Measurements from ENCODE around the gene TNFRSF8. TPM values are rescaled to one million over a fixed set of nuclear protein-coding genes. Genes with fewer than 3 reads are reported as not detected.

Gene TNFRSF8
- total RNA-seq, 1 experiment from 2014 or later = not detected

DNA sequence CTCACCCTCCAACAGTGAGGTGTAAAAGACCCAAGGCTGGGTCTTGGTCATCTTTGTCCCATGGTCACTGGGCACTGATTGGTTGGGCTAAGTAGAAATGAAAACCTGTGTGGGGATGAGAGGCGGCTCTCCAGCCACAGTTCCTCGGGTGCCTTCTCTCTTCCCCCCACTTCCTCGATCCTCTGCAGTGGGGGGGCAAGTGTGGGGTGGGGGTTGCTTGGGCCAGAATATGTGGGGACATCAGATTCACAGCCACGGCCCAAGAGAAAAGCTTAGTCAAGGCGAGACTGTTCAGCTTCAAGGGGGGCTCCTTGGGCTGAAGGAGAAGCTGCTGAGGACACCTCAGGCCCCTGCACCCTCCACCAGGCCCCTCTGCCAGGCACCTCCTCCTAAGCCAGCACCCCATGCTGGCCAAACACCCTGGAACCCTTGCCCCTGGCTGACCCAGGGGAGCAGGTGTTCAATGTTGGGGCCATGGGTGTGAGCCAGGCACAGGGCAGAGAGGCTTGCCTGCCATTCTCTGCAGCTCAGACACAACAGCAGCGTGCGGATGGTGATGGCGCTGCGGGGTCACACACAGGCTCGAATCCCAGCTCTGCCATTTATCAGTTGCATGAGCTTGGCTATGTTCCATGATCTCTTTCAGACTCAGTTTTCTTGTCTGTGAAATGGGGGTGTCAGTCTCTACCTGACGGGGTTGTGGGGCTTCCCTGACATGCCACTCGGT lies 82.7 kb downstream of the TNFRSF8 start:
- H3K9me3 ChIP-seq (ENCODE audit: low read length) = no peaks in the 10 kb centered on the region
- peaks cover 21% of the 10 kb centered on the region for H3K4me1 ChIP-seq (ENCODE audit: insufficient read depth, low read length)
- DNase-seq (no peak), ATAC-seq (no peak)
- ChIA-PET POLR2A (ENCODE audit: unreplicated experiment) (no interaction called here), CTCF (no interaction called here)
- no peak overlapping the region for H3K4me3 ChIP-seq (ENCODE audit: low read length)
- no peaks in the 10 kb centered on the region for H3K27me3 ChIP-seq (ENCODE audit: low read length)
- no peaks in the 10 kb centered on the region for H3K79me2 ChIP-seq (ENCODE audit: low read length)
- no peaks in the 10 kb centered on the region for H4K20me1 ChIP-seq (ENCODE audit: low read length)
- H3K27ac ChIP-seq (ENCODE audit: low read length) = no peak overlapping the region
- H3K36me3 ChIP-seq (ENCODE audit: low read depth, low read length) = no peaks in the 10 kb centered on the region
- no peak overlapping the region for H3K4me2 ChIP-seq (ENCODE audit: low read length)
- no peaks in the 10 kb centered on the region for H3K9me2 ChIP-seq (replicated peaks; ENCODE audit: low read length)
- no peaks in the 10 kb centered on the region for H3F3A ChIP-seq (ENCODE audit: low read length, unreplicated experiment)
- intact Hi-C loops (cut with micrococcal nuclease) = no loop called here
- no TSS peak for BruUV-seq (replicated peaks)
- H2AFZ ChIP-seq (ENCODE audit: low read length) = no peak overlapping the region
- no peak overlapping the region for H3K9ac ChIP-seq (ENCODE audit: low read length)
- no peak for TF ChIP-seq EZH2 (IDR thresholded peaks at IDR 0.05; ENCODE audit: low read length, unreplicated experiment)
- TF ChIP-seq EZH2phosphoT487 (IDR thresholded peaks at IDR 0.05; ENCODE audit: borderline replicate concordance, low read length) = no peak
- TF ChIP-seq, protein P1, sequence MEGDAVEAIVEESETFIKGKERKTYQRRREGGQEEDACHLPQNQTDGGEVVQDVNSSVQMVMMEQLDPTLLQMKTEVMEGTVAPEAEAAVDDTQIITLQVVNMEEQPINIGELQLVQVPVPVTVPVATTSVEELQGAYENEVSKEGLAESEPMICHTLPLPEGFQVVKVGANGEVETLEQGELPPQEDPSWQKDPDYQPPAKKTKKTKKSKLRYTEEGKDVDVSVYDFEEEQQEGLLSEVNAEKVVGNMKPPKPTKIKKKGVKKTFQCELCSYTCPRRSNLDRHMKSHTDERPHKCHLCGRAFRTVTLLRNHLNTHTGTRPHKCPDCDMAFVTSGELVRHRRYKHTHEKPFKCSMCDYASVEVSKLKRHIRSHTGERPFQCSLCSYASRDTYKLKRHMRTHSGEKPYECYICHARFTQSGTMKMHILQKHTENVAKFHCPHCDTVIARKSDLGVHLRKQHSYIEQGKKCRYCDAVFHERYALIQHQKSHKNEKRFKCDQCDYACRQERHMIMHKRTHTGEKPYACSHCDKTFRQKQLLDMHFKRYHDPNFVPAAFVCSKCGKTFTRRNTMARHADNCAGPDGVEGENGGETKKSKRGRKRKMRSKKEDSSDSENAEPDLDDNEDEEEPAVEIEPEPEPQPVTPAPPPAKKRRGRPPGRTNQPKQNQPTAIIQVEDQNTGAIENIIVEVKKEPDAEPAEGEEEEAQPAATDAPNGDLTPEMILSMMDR (conservative IDR thresholded peaks at IDR 0.05; ENCODE audit: low read depth, low read length) = no peak

DNA sequence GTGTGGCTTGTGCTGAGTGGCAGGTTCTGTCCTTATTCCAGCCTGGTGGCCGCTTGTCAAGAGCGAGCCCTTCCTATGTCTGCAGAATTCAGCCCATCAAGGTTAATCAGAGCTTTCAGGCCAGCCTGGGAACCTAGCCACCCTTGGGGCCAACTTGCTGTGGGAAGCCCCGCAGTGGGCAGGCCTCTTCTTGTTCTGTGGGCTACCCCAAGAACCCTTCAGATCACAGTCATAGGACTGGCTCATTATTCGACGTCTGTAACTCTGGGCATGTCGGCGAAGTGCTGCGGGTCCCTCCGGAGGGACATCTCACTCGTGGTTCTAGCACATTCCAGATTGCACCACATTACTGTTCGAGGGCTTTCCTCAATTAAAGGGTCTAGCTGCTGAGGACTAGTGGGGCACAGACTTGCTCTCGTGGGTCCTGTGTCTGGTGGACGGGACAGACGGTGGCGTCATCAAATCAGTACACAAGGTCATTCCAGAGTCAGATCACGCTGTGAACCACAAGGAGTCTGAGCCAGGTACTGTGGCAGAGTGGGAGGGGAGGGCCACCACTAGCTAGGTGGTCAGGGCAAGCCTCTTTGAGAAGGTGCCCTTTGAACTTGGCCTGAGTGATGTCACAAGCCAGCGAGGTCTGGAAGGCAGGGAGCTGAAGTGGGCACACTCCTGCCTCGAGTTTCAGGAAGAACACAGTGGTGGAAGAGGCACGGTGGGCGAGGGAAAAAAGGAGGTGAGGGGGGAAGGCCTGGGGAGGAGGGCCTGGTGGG lies 83.4 kb downstream of the TNFRSF8 start:
- H3K27ac ChIP-seq (ENCODE audit: low read length) = no peak overlapping the region
- DNase-seq (no peak), ATAC-seq (no peak)
- H3F3A ChIP-seq (ENCODE audit: low read length, unreplicated experiment) = no peaks in the 10 kb centered on the region
- no TSS peak for BruUV-seq (replicated peaks)
- no peak overlapping the region for H2AFZ ChIP-seq (ENCODE audit: low read length)
- ChIA-PET CTCF (no interaction called here), POLR2A (ENCODE audit: unreplicated experiment) (no interaction called here)
- no peak for TF ChIP-seq EZH2 (IDR thresholded peaks at IDR 0.05; ENCODE audit: low read length, unreplicated experiment)
- TF ChIP-seq, protein P1 (conservative IDR thresholded peaks at IDR 0.05; ENCODE audit: low read depth, low read length) = no peak
- TF ChIP-seq EZH2phosphoT487 (IDR thresholded peaks at IDR 0.05; ENCODE audit: borderline replicate concordance, low read length) = no peak
- no peaks in the 10 kb centered on the region for H3K27me3 ChIP-seq (ENCODE audit: low read length)
- H3K79me2 ChIP-seq (ENCODE audit: low read length) = no peaks in the 10 kb centered on the region
- H3K9ac ChIP-seq (ENCODE audit: low read length) = no peak overlapping the region
- no peaks in the 10 kb centered on the region for H3K9me3 ChIP-seq (ENCODE audit: low read length)
- peaks cover 21% of the 10 kb centered on the region for H3K4me1 ChIP-seq (ENCODE audit: insufficient read depth, low read length)
- intact Hi-C loops (cut with micrococcal nuclease) = no loop called here
- no peak overlapping the region for H3K4me2 ChIP-seq (ENCODE audit: low read length)
- H3K36me3 ChIP-seq (ENCODE audit: low read depth, low read length) = no peaks in the 10 kb centered on the region
- H3K4me3 ChIP-seq (ENCODE audit: low read length) = no peak overlapping the region
- no peaks in the 10 kb centered on the region for H4K20me1 ChIP-seq (ENCODE audit: low read length)
- no peaks in the 10 kb centered on the region for H3K9me2 ChIP-seq (replicated peaks; ENCODE audit: low read length)
